ENCODE data around the gene DENND2A. TPM values are rescaled to one million over a fixed set of nuclear protein-coding genes. Genes with fewer than 3 reads are reported as not detected.
A peak's percentile ranks its signal among the peaks of the same experiment; 100 is the strongest.
"Not testable (repeated sequence)": the region's sequence is repeated elsewhere in the genome, so short reads cannot be mapped to it uniquely, and the experiment has no call there.

DENND2A gene
- total RNA-seq, 2 experiments from 2014 or later = not detected

DNA sequence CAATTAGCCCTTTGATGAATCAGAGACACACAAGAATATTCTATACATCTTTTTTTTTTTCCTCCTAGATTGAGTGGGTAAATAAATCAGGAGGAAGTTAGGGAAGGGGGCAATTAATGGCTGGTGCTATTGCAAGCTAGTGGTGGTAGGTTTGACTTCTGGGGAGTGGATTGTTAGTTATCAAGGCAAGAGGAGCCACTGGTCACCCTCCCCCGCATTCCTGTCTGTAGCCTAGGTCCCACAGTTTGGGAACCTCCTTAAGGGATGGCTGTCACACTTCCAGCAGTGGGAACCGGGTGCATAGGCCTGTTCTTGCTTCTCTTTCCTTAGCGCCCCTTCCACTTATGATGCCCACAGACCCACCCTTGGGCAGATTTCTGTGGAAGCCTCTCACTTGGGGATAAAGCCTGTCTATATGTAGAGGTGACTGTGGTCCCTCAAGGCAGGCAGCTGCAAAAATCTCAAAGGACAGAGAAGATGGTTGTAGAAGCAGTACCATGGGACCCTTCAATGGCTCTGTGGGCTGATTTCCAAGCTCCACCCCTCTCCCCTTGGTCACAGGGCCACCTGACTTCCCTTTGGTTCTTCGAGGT is 29.8 kb upstream of the DENND2A start:
- Mint-ChIP-seq H3K36me3 (ENCODE audit: low read depth) (no peaks in the 10 kb centered on the region), H3K27me3 (peaks cover 7% of the 10 kb centered on the region), H3K27ac (no peak overlapping the region), H3K4me3 (no peak overlapping the region), H3K4me1 (peaks cover 27% of the 10 kb centered on the region), H3K9me3 (no peaks in the 10 kb centered on the region)
- POLR2A ChIA-PET = interaction anchor here (0.6 kb wide), 1 partner anchor 607 kb away, joined by 3 read pairs; the partner anchor contains the start of gene PARP12
- no peak for DNase-seq
- CTCF ChIA-PET = no interaction called here

DNA sequence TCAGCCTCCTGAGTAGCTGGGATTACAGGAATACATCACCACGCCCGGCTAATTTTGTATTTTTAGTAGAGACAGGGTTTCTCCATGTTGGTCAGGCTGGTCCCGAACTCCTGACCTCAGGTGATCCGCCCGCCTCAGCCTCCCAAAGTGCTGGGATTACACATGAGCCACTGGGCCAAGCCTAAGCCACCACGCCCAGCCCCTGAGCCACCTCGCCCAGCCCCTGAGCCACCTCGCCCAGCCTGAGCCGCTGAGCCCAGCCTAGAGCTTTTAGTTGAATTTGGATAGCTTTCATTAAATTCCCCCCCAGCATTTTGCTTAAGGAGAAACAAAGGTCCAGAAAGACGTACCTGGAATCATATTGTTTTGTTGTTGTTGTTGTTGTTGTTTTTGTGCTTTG is 29.2 kb upstream of the DENND2A start:
- ChIA-PET CTCF (interaction anchor here (1.0 to 1.1 kb wide), 2 partner anchors 14 to 17 kb away, joined by 3 read pairs; no protein-coding TSS in a partner anchor), POLR2A (interaction anchor here (1.1 kb wide), 1 partner anchor 32 kb away, joined by 3 read pairs; no protein-coding TSS in a partner anchor)
- Mint-ChIP-seq H3K27me3 (peaks cover 13% of the 10 kb centered on the region), H3K4me1 (peaks cover 21% of the 10 kb centered on the region)
- not testable (repeated sequence) for DNase-seq; H3K36me3 Mint-ChIP-seq (ENCODE audit: low read depth); H3K4me3 Mint-ChIP-seq; H3K27ac Mint-ChIP-seq; H3K9me3 Mint-ChIP-seq

DNA sequence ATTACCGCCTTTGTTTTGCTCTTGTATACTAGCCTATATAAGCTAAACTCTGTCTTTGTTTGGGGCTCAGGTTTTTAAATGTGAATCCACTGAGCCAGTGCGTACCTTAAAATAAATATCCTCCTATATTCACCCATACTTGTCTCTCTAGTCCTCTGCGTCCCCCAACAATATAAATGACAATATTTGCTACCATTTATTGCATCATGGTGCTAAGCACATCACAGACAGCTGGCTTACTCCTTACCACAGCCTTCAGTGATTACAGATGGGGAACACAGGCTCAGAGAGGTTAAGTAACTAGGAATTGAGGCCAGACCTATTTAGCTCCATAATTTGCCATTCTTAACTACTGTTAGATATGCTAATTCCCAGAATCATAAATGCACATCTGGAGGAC is 28.7 kb upstream of the DENND2A start:
- H3K27ac Mint-ChIP-seq = no peak overlapping the region
- POLR2A ChIA-PET = interaction anchor here (1.1 kb wide), 1 partner anchor 33 kb away, joined by 3 read pairs; no protein-coding TSS in a partner anchor
- CTCF ChIA-PET = interaction anchor here (1.0 to 1.1 kb wide), 2 partner anchors 13 to 16 kb away, joined by 3 read pairs; no protein-coding TSS in a partner anchor
- H3K36me3 Mint-ChIP-seq (ENCODE audit: low read depth) = no peaks in the 10 kb centered on the region
- DNase-seq = no peak
- H3K9me3 Mint-ChIP-seq = no peaks in the 10 kb centered on the region
- H3K4me3 Mint-ChIP-seq = no peak overlapping the region
- peaks cover 16% of the 10 kb centered on the region for H3K27me3 Mint-ChIP-seq
- peaks cover 16% of the 10 kb centered on the region for H3K4me1 Mint-ChIP-seq

DNA sequence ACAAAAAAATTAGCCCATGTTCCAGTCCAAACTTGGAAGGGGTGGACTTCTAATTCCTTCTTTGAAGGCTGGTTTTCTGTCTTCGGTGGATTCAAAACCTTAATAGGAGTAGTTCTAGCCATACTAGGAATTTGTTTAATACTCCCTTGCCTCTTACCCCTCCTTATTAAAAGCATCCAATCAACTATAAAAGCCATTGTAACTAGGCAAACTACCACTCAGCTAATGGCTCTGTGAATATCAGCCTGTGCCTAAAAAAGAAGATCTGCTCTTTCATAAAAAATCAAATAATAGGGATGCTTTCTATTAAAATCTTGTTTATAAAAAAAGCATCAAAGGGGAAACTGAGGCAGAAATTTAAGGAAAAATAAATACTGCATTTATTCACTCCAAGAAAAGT is 28.0 kb upstream of the DENND2A start:
- no peaks in the 10 kb centered on the region for H3K9me3 Mint-ChIP-seq
- peaks cover 9% of the 10 kb centered on the region for H3K4me1 Mint-ChIP-seq
- no peak overlapping the region for H3K4me3 Mint-ChIP-seq
- no peak for DNase-seq
- no peak overlapping the region for H3K27ac Mint-ChIP-seq
- CTCF ChIA-PET = no interaction called here
- H3K36me3 Mint-ChIP-seq (ENCODE audit: low read depth) = no peaks in the 10 kb centered on the region
- POLR2A ChIA-PET = interaction anchor here (1.1 to 1.3 kb wide), 2 partner anchors 12 to 33 kb away, joined by 3 read pairs; no protein-coding TSS in a partner anchor
- peaks cover 20% of the 10 kb centered on the region for H3K27me3 Mint-ChIP-seq

DNA sequence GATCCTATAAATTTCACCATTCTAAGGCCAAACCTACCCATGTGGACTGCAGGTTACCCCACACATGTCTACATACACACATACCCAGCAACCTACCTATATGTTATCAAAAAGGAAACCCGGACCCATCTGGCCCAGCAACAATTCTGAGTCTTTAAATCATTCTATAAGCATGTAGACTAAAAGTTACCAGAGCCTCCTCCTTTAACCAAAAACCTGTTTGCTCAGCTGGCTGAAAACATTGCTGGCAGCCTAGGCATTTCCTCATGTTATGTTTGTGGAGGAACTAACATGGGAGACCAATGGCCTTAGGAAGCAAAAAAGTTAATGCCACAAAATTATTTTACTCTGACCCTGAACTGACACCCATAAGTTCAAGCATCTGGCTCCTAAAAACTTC is 26.9 kb upstream of the DENND2A start:
- ChIA-PET CTCF (no interaction called here), POLR2A (no interaction called here)
- H3K36me3 Mint-ChIP-seq (ENCODE audit: low read depth) = no peaks in the 10 kb centered on the region
- H3K27ac Mint-ChIP-seq = no peak overlapping the region
- no peaks in the 10 kb centered on the region for H3K9me3 Mint-ChIP-seq
- DNase-seq = no peak
- peaks cover 5% of the 10 kb centered on the region for H3K4me1 Mint-ChIP-seq
- H3K27me3 Mint-ChIP-seq = peaks cover 24% of the 10 kb centered on the region
- no peak overlapping the region for H3K4me3 Mint-ChIP-seq

DNA sequence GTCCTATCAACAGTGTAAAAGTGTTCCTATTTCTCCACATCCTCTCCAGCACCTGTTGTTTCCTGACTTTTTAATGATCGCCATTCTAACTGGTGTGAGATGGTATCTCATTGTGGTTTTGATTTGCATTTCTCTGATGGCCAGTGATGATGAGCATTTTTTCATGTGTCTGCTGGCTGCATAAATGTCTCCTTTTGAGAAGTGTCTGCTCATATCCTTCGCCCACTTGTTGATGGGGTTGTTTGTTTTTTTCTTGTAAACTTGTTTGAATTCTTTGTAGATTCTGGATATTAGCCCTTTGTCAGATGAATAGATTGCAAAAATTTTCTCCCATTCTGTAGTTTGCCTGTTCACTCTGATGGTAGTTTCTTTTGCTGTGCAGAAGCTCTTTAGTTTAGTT is 22.3 kb upstream of the DENND2A start:
- H3K4me1 Mint-ChIP-seq; H3K27ac Mint-ChIP-seq; CTCF ChIA-PET; DNase-seq; H3K36me3 Mint-ChIP-seq (ENCODE audit: low read depth); H3K4me3 Mint-ChIP-seq; H3K9me3 Mint-ChIP-seq; POLR2A ChIA-PET: not testable (repeated sequence)
- H3K27me3 Mint-ChIP-seq = peaks cover 33% of the 10 kb centered on the region

DNA sequence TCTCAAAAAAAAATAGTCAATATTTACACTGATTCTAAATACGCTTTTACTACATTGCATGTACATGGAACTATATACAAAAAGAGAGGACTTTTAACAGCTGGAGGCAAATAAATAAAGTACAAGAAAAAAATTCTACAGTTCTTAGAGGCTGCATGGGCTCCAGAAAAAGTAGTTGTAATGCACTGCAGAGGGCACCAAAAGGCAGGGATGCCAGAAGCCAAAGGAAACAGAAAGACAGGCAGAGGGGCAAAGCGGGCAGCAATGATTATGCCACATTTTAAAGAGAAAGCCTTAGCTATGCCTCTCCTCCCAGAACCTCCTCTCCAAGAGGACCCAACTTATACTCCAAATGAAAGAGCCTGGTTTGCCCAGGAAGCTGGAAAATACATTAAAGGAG is 20.5 kb upstream of the DENND2A start:
- Mint-ChIP-seq H3K9me3 (no peaks in the 10 kb centered on the region), H3K27me3 (peaks cover 41% of the 10 kb centered on the region), H3K4me3 (no peak overlapping the region), H3K27ac (no peak overlapping the region), H3K4me1 (peaks cover 8% of the 10 kb centered on the region), H3K36me3 (ENCODE audit: low read depth) (no peaks in the 10 kb centered on the region)
- POLR2A ChIA-PET = interaction anchor here (1.2 kb wide), 1 partner anchor 14 kb away, joined by 4 read pairs; no protein-coding TSS in a partner anchor
- no peak for DNase-seq
- CTCF ChIA-PET = interaction anchor here (0.9 to 1.2 kb wide), 2 partner anchors 217 to 321 kb away, joined by 3 read pairs; no protein-coding TSS in a partner anchor

DNA sequence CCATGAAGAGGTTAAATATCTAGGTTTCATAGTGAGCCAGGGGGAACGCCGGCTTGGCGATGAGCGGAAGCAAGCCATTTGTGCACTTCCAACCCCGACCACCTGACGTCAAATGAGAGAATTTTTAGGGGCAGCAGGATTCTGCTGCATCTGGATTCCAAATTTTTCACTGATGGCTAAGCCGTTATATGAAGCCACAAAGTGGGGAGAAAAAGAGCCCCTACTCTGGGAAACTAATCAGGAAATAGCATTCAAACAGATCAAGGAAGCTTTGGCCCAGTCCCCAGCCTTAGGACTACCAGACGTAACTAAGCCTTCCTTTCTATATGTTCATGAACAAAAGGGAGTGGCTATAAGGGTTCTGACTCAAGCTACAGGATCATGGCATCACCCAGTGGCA is 19.2 kb upstream of the DENND2A start:
- no peak overlapping the region for H3K27ac Mint-ChIP-seq
- POLR2A ChIA-PET = no interaction called here
- H3K9me3 Mint-ChIP-seq = no peaks in the 10 kb centered on the region
- peaks cover 34% of the 10 kb centered on the region for H3K27me3 Mint-ChIP-seq
- DNase-seq = no peak
- H3K4me3 Mint-ChIP-seq = no peak overlapping the region
- peaks cover 13% of the 10 kb centered on the region for H3K4me1 Mint-ChIP-seq
- no peaks in the 10 kb centered on the region for H3K36me3 Mint-ChIP-seq (ENCODE audit: low read depth)
- CTCF ChIA-PET = interaction anchor here (1.2 kb wide), 1 partner anchor 116 kb away, joined by 4 read pairs; no protein-coding TSS in a partner anchor

DNA sequence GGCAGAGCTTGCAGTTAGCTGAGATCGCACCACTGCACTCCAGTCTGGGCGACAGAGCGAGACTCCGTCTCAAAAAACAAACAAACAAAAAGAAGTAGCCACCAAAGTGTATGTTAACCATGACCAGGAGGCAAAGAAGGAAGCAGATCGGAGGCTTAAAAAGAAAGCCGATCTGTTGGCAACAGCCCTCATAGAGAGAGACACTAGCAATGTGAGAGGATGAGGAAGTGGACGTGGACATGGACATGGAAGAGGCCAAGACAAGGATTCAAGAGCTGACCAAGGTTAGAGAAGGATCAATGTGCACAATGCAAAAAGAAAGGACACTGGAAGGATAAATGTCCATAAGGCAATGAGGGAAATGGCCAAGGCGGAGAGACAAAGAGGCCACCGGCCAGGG is 17.3 kb upstream of the DENND2A start:
- DNase-seq = no peak
- no peak overlapping the region for H3K27ac Mint-ChIP-seq
- H3K4me1 Mint-ChIP-seq = peaks cover 14% of the 10 kb centered on the region
- H3K9me3 Mint-ChIP-seq = no peaks in the 10 kb centered on the region
- H3K27me3 Mint-ChIP-seq = peaks cover 24% of the 10 kb centered on the region
- no peaks in the 10 kb centered on the region for H3K36me3 Mint-ChIP-seq (ENCODE audit: low read depth)
- no peak overlapping the region for H3K4me3 Mint-ChIP-seq
- ChIA-PET CTCF (no interaction called here), POLR2A (no interaction called here)

DNA sequence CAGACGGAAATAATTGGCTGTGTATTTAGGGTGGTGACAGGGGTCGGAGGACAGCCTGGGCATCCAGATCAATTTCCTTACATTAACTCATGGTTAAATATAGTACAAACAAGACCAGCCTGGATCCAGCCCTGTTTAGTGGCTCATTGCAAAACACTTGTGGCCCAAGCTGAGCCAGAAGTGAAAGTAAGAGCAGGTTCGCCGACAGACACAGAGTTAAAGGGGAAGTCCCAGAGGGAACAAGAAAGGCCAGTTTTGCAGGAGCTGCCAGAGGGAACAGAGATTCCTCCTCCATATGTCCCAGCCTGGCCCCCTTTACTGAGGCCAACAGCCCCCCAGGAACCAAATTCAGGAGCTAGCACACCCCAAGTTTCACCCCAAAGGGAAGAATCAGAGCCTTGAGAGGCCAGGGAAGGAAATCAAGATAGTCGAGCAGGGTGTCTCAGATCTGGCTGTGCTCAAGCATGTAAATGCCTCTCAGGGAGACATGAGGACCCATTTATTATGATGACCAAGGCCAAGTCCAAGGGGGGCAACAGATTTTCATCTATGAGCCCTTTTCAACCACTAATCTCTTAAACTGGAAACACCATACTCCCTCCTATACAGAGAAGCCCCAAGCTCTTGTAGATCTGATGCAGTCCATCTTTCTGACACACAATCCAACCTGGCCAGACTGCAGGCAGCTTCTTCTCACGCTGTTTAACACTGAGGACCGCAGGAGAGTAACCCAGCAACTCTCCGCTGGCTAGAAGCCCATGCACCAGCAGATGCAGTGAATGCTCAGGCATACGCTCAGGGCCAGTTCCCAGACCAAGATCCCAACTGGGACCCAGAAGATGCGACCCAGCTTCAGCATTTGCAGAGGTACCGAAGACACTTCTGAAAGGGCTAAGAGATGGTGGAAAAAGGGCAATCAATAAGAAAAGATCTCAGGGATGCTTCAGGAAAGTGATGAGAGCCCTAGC is 16.2 kb upstream of the DENND2A start:
- ChIA-PET POLR2A (interaction anchor here (0.7 to 1.6 kb wide), 3 partner anchors 12 to 259 kb away, joined by 3 to 4 read pairs (median 3); partner anchors contain the start of gene SLC37A3), CTCF (interaction anchor here (0.9 to 2.2 kb wide), 6 partner anchors 10 to 356 kb away, joined by 3 to 8 read pairs (median 3); no protein-coding TSS in a partner anchor)
- Mint-ChIP-seq H3K9me3 (no peaks in the 10 kb centered on the region), H3K36me3 (ENCODE audit: low read depth) (no peaks in the 10 kb centered on the region), H3K4me1 (peaks cover 14% of the 10 kb centered on the region), H3K27me3 (peaks cover 26% of the 10 kb centered on the region), H3K4me3 (peak overlapping the region; percentile 64), H3K27ac (no peak overlapping the region)
- peak; percentile 47 for DNase-seq

DNA sequence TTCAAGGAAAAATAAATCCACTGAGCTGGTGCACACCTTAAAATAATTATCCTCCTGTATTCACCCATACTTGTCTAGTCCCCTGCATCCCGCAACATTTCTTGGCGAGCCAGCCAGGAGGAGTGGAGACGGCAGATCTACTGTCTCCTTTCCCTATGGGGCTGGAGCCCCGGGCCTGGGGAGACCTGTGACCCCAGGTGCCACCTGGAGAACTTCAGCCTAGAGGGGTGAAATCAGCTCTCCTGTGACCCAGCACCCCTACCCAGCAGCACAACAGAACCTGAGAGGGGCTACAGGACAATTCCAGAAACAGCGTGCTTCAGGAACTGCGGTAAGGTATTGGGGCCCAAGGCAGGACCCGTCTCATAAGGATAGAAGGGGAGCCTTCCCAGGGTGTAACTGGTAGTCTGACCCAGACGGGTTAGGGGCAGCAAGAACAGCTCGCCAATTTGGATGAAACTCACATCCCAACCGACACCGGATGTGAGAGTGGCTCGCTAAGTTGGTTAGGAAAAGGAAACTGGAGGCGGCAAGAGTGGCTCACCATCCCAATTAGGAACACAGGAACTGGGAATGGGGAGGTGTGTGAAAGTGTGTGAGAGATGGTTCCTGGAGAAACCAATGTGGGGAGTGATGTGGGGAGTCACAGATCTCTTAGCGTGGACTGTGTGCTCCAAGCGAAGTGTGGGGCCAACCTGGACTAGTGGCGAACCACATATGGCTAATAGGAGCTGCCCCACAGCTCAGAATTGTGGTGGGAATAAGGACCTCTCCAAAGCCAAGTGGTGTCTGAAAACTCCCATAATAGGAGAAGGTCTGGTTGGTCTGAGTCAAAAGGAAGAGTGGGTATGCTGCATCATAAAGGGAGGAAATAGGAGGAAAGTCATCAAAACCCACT is 15.1 kb upstream of the DENND2A start:
- POLR2A ChIA-PET = interaction anchor here (0.9 to 1.6 kb wide), 2 partner anchors 177 to 258 kb away, joined by 3 to 4 read pairs; partner anchors contain the start of gene SLC37A3
- CTCF ChIA-PET = interaction anchor here (1.0 to 2.2 kb wide), 4 partner anchors 8 to 138 kb away, joined by 3 to 8 read pairs (median 3); no protein-coding TSS in a partner anchor
- peaks cover 14% of the 10 kb centered on the region for H3K4me1 Mint-ChIP-seq
- H3K27ac Mint-ChIP-seq = no peak overlapping the region
- H3K36me3 Mint-ChIP-seq (ENCODE audit: low read depth) = no peaks in the 10 kb centered on the region
- H3K9me3 Mint-ChIP-seq = no peaks in the 10 kb centered on the region
- peaks cover 26% of the 10 kb centered on the region for H3K27me3 Mint-ChIP-seq
- no peak overlapping the region for H3K4me3 Mint-ChIP-seq
- DNase-seq = no peak

DNA sequence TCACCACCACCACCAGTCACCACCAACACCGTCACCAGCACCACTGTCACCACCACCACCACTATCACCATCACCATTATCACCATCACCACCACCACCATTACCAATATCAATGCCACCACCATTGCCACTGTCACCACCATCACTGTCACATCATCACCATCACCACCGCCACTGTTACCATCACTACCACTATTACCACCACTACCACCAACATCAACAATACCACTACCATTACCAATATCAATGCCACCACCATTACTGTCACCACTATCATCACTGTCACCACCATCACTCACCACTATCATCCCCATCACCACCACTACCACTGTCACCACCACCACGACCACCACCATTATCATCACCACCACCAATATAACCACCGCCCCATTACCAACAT is 14.0 kb upstream of the DENND2A start:
- Mint-ChIP-seq H3K27me3 (peaks cover 22% of the 10 kb centered on the region), H3K4me3 (no peak overlapping the region), H3K9me3 (no peaks in the 10 kb centered on the region), H3K4me1 (peaks cover 14% of the 10 kb centered on the region), H3K27ac (no peak overlapping the region), H3K36me3 (ENCODE audit: low read depth) (no peaks in the 10 kb centered on the region)
- ChIA-PET CTCF (no interaction called here), POLR2A (no interaction called here)
- no peak for DNase-seq

Data from activated CD4-positive, alpha-beta memory T cell treated with anti-CD3 and anti-CD28 coated beads, Interleukin-2, amount 10 ng/mL, durations not matched to agents 7 days and 5 days (primary cell).